LNCaP clone FGC (cell line): ENCODE measurements around the gene KDM4F.

ENCODE experiments used
- DNase-seq: peaks from one replicate; pipeline ENCODE4 v3.0.0-alpha.2; 2011; ENCODE audit warnings: low read depth
- H3K4me3 ChIP-seq: 2 replicates; pipeline ENCODE4 v1.5.1; 2011; ENCODE audit warnings: mild to moderate bottlenecking, low read depth, low read length, control low read depth
- TF ChIP-seq, protein P1 (sequence below): IDR thresholded peaks from 2 replicates; pipeline ENCODE4 v1.5.1; 2012; ENCODE audit warnings: mild to moderate bottlenecking; ENCODE audit not compliant: control insufficient read depth, insufficient read depth; ENCODE audit errors: extremely low read depth

The KDM4F gene

DNA sequence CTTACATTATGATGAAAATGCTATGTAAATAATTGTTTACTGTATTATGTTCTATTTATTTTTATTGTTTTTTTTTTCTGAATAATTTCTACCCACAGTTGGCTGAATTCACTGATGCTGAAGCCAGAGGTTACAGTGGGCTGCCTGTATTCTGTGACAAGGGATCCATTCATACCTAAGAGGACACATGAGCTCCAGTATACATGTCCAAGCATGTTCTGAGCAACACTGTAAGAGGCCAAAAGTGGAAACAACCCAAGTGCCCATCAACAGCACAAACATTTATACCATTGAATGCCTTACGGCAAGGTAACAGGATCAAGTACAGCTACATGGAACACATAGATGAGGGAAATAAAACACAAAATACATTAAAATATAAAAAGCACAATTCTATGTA is 16.1 kb downstream of the KDM4F start:
- TF ChIP-seq, protein P1, sequence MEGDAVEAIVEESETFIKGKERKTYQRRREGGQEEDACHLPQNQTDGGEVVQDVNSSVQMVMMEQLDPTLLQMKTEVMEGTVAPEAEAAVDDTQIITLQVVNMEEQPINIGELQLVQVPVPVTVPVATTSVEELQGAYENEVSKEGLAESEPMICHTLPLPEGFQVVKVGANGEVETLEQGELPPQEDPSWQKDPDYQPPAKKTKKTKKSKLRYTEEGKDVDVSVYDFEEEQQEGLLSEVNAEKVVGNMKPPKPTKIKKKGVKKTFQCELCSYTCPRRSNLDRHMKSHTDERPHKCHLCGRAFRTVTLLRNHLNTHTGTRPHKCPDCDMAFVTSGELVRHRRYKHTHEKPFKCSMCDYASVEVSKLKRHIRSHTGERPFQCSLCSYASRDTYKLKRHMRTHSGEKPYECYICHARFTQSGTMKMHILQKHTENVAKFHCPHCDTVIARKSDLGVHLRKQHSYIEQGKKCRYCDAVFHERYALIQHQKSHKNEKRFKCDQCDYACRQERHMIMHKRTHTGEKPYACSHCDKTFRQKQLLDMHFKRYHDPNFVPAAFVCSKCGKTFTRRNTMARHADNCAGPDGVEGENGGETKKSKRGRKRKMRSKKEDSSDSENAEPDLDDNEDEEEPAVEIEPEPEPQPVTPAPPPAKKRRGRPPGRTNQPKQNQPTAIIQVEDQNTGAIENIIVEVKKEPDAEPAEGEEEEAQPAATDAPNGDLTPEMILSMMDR = no peak
- DNase-seq = no peak
- no peak overlapping the region for H3K4me3 ChIP-seq

DNA sequence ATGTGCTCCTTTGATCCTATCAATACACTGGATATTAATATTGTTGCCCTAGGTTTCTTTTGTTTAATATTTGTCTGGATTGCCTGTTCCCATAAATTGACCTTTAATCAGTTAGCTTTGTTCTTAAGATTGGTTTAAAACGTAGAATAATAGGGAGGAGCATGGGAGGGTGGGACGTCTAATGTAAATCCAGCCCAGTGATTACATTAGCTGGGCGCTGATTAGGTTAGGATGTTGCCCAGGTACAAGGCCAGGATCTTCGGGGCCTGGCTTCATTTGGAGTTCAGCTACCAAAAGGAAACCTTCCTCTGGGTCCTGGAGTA is 17.5 kb downstream of the KDM4F start, which contains the start of gene SRSF8:
SRSF8 (plus strand) TSS at position 204 of the 323 bp plus-strand sequence. CDS start 308 bp downstream, outside the sequence.
- H3K4me3 ChIP-seq = peak within 1 kb of the TSS; percentile 70

GRCh38 chr11:95067039-95067840 is 18.0 kb downstream of the KDM4F start:
- DNase-seq = no peak
- H3K4me3 ChIP-seq = peak overlapping the region; percentile 70
- TF ChIP-seq, protein P1 = peak; percentile 64

More for the DNA sequence above, 17.5 kb downstream of the KDM4F start, which contains the start of gene SRSF8:
- TF ChIP-seq, protein P1 = no peak
- peak; percentile 78 for DNase-seq

- TF ChIP-seq, protein P1 = no peak
- peak overlapping the region; percentile 70 for H3K4me3 ChIP-seq
- DNase-seq = no peak
Measured at GRCh38 chr11:95067841-95068219, 18.6 kb downstream of the KDM4F start.

- peak; percentile 96 for DNase-seq
- peak overlapping the region; percentile 70 for H3K4me3 ChIP-seq
- TF ChIP-seq, protein P1 = no peak
Measured at GRCh38 chr11:95068549-95068948, 19.3 kb downstream of the KDM4F start.

- no peak for DNase-seq
- H3K4me3 ChIP-seq = no peak overlapping the region
- TF ChIP-seq, protein P1 = no peak
Measured at GRCh38 chr11:95070471-95070870, 21.2 kb downstream of the KDM4F start.

DNA sequence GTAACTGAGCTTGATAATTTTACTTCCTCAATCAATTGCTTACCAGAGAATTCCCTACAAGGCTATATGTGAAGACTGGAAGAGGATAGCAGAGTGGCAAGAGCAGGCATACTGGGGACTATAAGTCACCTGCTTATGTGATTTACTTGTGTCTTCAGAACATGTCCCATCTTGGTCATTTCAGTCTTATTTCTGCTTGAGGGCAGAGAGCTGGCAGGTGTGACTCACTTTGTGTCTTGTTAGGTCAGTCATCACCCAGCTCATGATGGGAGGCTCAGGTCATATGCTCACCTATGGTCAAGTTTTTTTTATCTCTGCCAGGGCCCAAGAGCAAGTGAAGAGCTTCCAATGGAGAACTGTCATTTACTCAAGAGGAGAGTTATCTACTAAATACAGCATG is 23.7 kb downstream of the KDM4F start:
- no peak overlapping the region for H3K4me3 ChIP-seq
- TF ChIP-seq, protein P1 = no peak
- no peak for DNase-seq
